GM23338 (cell line): ENCODE results near the gene TRPC4. TPM values are rescaled to one million over a fixed set of nuclear protein-coding genes. Genes with fewer than 3 reads are reported as not detected.

Source experiments
- ATAC-seq: fragments of 200-7000 bp; cut with Tn5 transposase; 3 replicates; pipeline ENCODE4 v1.9.1; 2020
- DNase-seq: peaks from one replicate; pipeline ENCODE4 v3.0.0-alpha.2; 2015; ENCODE audit warnings: low spot score
- H2AFZ ChIP-seq: fragments of 200-600 bp; sonication (generic); 2 replicates; pipeline ENCODE4 v1.8.0; 2016; ENCODE audit warnings: antibody characterized with exemption, mild to moderate bottlenecking, moderate library complexity
- H3F3A ChIP-seq: fragments of 200-600 bp; sonication (generic); replicated peaks from 2 replicates; pipeline ENCODE4 v1.8.0; 2017; ENCODE audit warnings: antibody characterized with exemption, mixed run types, low read depth
- H3K27ac ChIP-seq: fragments of 200-600 bp; sonication (generic); 2 replicates; pipeline ENCODE4 v1.6.1; 2016; ENCODE audit warnings: low read depth
- H3K27me3 ChIP-seq: fragments of 200-600 bp; sonication (generic); 2 replicates; pipeline ENCODE4 v1.8.0; 2016; ENCODE audit warnings: mild to moderate bottlenecking, mixed run types, moderate library complexity; ENCODE audit not compliant: insufficient read depth
- H3K36me3 ChIP-seq: fragments of 200-600 bp; sonication (generic); 2 replicates; pipeline ENCODE4 v1.8.0; 2016; ENCODE audit warnings: mild to moderate bottlenecking; ENCODE audit not compliant: insufficient read depth
- H3K4me1 ChIP-seq: fragments of 200-600 bp; sonication (generic); 2 replicates; pipeline ENCODE4 v1.8.0; 2016; ENCODE audit warnings: mild to moderate bottlenecking, moderate library complexity; ENCODE audit not compliant: insufficient read depth
- H3K4me2 ChIP-seq: fragments of 200-600 bp; sonication (generic); 2 replicates; pipeline ENCODE4 v1.7.1; 2017; ENCODE audit warnings: mixed run types
- H3K4me3 ChIP-seq: fragments of 200-600 bp; sonication (generic); 2 replicates; pipeline ENCODE4 v1.6.1; 2016; ENCODE audit warnings: mixed run types
- H3K79me2 ChIP-seq: fragments of 200-600 bp; sonication (generic); replicated peaks from 2 replicates; pipeline ENCODE4 v1.8.0; 2017; ENCODE audit warnings: mild to moderate bottlenecking; ENCODE audit not compliant: insufficient read depth
- H3K9me2 ChIP-seq: fragments of 200-600 bp; sonication (generic); 2 replicates; pipeline ENCODE4 v1.8.0; 2017; ENCODE audit not compliant: insufficient read depth
- H4K20me1 ChIP-seq: fragments of 200-600 bp; sonication (generic); replicated peaks from 2 replicates; pipeline ENCODE4 v1.8.0; 2017; ENCODE audit warnings: mild to moderate bottlenecking; ENCODE audit not compliant: insufficient read depth
- H3K27ac Mint-ChIP-seq: 2 replicates; pipeline ENCODE4 v1.8.0; 2020; ENCODE audit warnings: inconsistent platforms, mild to moderate bottlenecking, moderate library complexity, mixed read lengths
- H3K27me3 Mint-ChIP-seq: 3 replicates; pipeline ENCODE4 v1.8.0; 2022; ENCODE audit warnings: low read depth, mild to moderate bottlenecking, moderate library complexity, mixed read lengths, inconsistent platforms; ENCODE audit not compliant: insufficient read depth, poor library complexity
- H3K36me3 Mint-ChIP-seq: 3 replicates; pipeline ENCODE4 v1.8.0; 2021; ENCODE audit warnings: low read depth, mild to moderate bottlenecking, inconsistent platforms, moderate library complexity, mixed read lengths
- H3K4me1 Mint-ChIP-seq: 3 replicates; pipeline ENCODE4 v1.8.0; 2020; ENCODE audit warnings: mild to moderate bottlenecking, inconsistent platforms, mixed read lengths
- H3K4me3 Mint-ChIP-seq: 3 replicates; pipeline ENCODE4 v1.8.0; 2021; ENCODE audit warnings: moderate library complexity, mild to moderate bottlenecking, inconsistent platforms, mixed read lengths
- H3K9me3 Mint-ChIP-seq: 3 replicates; pipeline ENCODE4 v1.8.0; 2020; ENCODE audit warnings: moderate library complexity, mild to moderate bottlenecking, inconsistent platforms, mixed read lengths
- CREB1 ChIP-seq: fragments of 250-450 bp; sonication (Bioruptor Pico); IDR thresholded peaks from 2 replicates; pipeline ENCODE4 v1.5.0; 2020; ENCODE audit warnings: low read depth, mild to moderate bottlenecking, moderate library complexity
- EZH2 ChIP-seq: fragments of 200-600 bp; sonication (generic); IDR thresholded peaks from one replicate; pipeline ENCODE4 v1.8.0; 2017; ENCODE audit warnings: antibody characterized with exemption, mild to moderate bottlenecking, low read depth; ENCODE audit not compliant: unreplicated experiment
- EZH2phosphoT487 ChIP-seq: fragments of 200-600 bp; sonication (generic); IDR thresholded peaks from one replicate; pipeline ENCODE4 v1.8.1; 2018; ENCODE audit warnings: antibody characterized with exemption; ENCODE audit not compliant: unreplicated experiment
- POLR2AphosphoS5 ChIP-seq: IDR thresholded peaks from 2 replicates; pipeline ENCODE4 v1.6.1; 2016; ENCODE audit warnings: antibody characterized with exemption, low read depth
- STAT1 ChIP-seq: IDR thresholded peaks from one replicate; pipeline ENCODE4 v1.6.1; 2016; ENCODE audit warnings: antibody characterized with exemption; ENCODE audit not compliant: unreplicated experiment
- ZNF114 ChIP-seq: fragments of 250-450 bp; sonication (Bioruptor Pico); IDR thresholded peaks from 2 replicates; pipeline ENCODE4 v1.5.0; 2020; ENCODE audit warnings: mild to moderate bottlenecking, moderate library complexity
- ZNF331 ChIP-seq: fragments of 250-450 bp; sonication (Bioruptor Pico); IDR thresholded peaks from 2 replicates; pipeline ENCODE4 v1.5.0; 2020; ENCODE audit warnings: low read depth, mild to moderate bottlenecking, moderate library complexity
- polyA plus RNA-seq: library from polyadenylated mRNA; unstranded; fragments of >200 nt; fragmentation: Nextera tagmentation; extraction: Ambion mirVana; gene quantifications from 2 replicates; pipeline ENCODE4 v1.2.1, GENCODE V29; 2016
- total RNA-seq: library from RNA; depleted of rRNA; stranded (reverse); fragments of >200 nt; shearing (Covaris generic); gene quantifications from 2 replicates; pipeline ENCODE4 v1.2.3, GENCODE V29; 2014
- TF ChIP-seq, protein P1 (sequence below): IDR thresholded peaks from one replicate; pipeline ENCODE4 v1.6.1; 2018; ENCODE audit warnings: antibody characterized with exemption; ENCODE audit not compliant: unreplicated experiment
- TF ChIP-seq, protein P2 (sequence below): IDR thresholded peaks from 2 replicates; pipeline ENCODE4 v1.6.1; 2016; ENCODE audit warnings: antibody characterized with exemption
- TF ChIP-seq, protein P3 (sequence below), 2 experiments: fragments of 200-600 bp in 1 of 2; sonication (generic) in 1 of 2; conservative IDR thresholded peaks; 2 replicates each; pipeline versions ENCODE4 v1.5.1 to v1.6.1; 2016 to 2017; ENCODE audit warnings: antibody characterized with exemption in 2 of 2, low read depth in 2 of 2, mild to moderate bottlenecking in 2 of 2, moderate library complexity in 1 of 2

TRPC4 gene
- total and polyA plus RNA-seq, 2 experiments from 2014 or later = 1.1 to 2.1 TPM

DNA sequence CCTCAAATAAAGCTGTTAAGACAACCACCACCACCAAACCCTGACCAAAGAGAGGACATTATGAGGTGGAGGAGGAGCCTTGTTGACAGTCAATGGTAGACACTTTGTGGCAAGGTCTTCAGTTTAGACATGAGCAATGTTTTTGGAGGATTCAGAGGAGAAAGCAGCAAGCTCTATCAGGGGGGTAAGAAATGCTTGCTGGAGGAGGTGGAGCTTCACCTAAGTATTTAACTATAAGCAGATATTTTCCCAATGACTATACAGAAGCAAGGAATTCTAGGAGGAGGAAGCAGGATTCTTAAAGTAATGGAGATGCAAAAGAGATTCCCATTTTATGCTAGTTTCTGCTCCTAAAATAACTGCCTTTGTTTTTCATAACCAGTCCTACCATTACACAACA, 74.2 kb downstream of the TRPC4 start (continued):
- TF ChIP-seq, protein P1, sequence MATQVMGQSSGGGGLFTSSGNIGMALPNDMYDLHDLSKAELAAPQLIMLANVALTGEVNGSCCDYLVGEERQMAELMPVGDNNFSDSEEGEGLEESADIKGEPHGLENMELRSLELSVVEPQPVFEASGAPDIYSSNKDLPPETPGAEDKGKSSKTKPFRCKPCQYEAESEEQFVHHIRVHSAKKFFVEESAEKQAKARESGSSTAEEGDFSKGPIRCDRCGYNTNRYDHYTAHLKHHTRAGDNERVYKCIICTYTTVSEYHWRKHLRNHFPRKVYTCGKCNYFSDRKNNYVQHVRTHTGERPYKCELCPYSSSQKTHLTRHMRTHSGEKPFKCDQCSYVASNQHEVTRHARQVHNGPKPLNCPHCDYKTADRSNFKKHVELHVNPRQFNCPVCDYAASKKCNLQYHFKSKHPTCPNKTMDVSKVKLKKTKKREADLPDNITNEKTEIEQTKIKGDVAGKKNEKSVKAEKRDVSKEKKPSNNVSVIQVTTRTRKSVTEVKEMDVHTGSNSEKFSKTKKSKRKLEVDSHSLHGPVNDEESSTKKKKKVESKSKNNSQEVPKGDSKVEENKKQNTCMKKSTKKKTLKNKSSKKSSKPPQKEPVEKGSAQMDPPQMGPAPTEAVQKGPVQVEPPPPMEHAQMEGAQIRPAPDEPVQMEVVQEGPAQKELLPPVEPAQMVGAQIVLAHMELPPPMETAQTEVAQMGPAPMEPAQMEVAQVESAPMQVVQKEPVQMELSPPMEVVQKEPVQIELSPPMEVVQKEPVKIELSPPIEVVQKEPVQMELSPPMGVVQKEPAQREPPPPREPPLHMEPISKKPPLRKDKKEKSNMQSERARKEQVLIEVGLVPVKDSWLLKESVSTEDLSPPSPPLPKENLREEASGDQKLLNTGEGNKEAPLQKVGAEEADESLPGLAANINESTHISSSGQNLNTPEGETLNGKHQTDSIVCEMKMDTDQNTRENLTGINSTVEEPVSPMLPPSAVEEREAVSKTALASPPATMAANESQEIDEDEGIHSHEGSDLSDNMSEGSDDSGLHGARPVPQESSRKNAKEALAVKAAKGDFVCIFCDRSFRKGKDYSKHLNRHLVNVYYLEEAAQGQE = no peak
- TF ChIP-seq STAT1 (no peak), EZH2 (no peak), CREB1 (CRISPR knock-in tag) (no peak), EZH2phosphoT487 (no peak), ZNF114 (CRISPR knock-in tag) (no peak)

DNA sequence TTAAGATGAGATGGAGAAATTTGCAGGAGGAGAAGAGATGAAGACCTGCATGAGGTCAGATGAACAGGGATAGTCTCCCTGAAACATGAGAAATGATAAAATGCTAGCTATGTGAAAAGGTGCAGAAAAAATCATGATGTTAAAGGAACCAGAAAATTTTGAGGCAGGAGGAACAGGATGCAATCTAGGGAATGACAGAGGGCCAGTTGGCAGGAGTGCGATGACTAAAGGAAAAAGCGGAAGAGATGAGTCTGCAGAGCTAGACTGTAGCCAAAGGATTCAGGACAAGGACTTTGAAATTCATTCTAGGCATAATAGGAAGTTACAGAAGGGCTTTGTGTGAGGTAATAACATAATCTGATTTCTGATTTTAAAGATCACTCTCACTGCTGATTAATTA, 77.9 kb downstream of the TRPC4 start:
- H3K27me3 ChIP-seq = no peaks in the 10 kb centered on the region
- H3K4me1 ChIP-seq = no peaks in the 10 kb centered on the region; the same call in 1 of the 2 replicates
- TF ChIP-seq, protein P2, sequence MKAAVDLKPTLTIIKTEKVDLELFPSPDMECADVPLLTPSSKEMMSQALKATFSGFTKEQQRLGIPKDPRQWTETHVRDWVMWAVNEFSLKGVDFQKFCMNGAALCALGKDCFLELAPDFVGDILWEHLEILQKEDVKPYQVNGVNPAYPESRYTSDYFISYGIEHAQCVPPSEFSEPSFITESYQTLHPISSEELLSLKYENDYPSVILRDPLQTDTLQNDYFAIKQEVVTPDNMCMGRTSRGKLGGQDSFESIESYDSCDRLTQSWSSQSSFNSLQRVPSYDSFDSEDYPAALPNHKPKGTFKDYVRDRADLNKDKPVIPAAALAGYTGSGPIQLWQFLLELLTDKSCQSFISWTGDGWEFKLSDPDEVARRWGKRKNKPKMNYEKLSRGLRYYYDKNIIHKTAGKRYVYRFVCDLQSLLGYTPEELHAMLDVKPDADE = no peak
- TF ChIP-seq EZH2phosphoT487 (no peak), POLR2AphosphoS5 (no peak)
- no peaks in the 10 kb centered on the region for H3K36me3 ChIP-seq
- no peak for ATAC-seq
- H3K27ac ChIP-seq = no peak overlapping the region
- H3K4me1 Mint-ChIP-seq = peaks cover 16% of the 10 kb centered on the region
- H3K79me2 ChIP-seq = no peaks in the 10 kb centered on the region
- no peaks in the 10 kb centered on the region for H3K9me2 ChIP-seq
- no peaks in the 10 kb centered on the region for H3K36me3 Mint-ChIP-seq
- H3K4me2 ChIP-seq = no peak overlapping the region
- H3K9me3 Mint-ChIP-seq = no peaks in the 10 kb centered on the region
- H3F3A ChIP-seq = no peaks in the 10 kb centered on the region
- H3K4me3 Mint-ChIP-seq = no peak overlapping the region
- no peak overlapping the region for H3K27ac Mint-ChIP-seq
- no peak overlapping the region for H3K4me3 ChIP-seq
- H3K27me3 Mint-ChIP-seq = no peaks in the 10 kb centered on the region
- no peak for DNase-seq
- no peak overlapping the region for H2AFZ ChIP-seq
- H4K20me1 ChIP-seq = no peaks in the 10 kb centered on the region

DNA sequence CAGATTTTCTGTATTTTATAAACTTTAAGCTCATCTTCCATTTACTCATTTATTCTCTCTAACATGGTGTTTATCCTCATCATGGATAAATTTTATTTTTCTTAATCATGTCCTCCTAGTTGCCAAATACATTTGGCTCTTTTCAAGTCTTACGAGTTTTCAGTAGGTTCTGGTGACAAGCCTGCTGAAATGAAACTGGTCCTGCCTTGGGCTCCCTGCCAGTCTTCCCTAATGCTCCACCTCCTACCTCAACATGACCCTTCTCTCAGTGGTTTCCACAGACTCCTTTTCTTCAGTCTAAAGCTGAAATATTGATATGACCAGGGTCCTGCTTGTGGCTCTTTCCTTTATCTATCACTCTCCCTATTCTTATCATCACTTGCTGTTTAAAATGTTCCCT, 81.2 kb downstream of the TRPC4 start:
- Mint-ChIP-seq H3K27ac (no peak overlapping the region), H3K4me3 (no peak overlapping the region), H3K4me1 (peaks cover 8% of the 10 kb centered on the region; the same call in 2 of the 3 replicates), H3K9me3 (no peaks in the 10 kb centered on the region), H3K27me3 (no peaks in the 10 kb centered on the region), H3K36me3 (no peaks in the 10 kb centered on the region)
- no peak for DNase-seq
- H2AFZ ChIP-seq = no peak overlapping the region
- no peak overlapping the region for H3K4me2 ChIP-seq
- no peaks in the 10 kb centered on the region for H3K4me1 ChIP-seq
- no peak overlapping the region for H3K4me3 ChIP-seq
- no peaks in the 10 kb centered on the region for H3K27me3 ChIP-seq
- H3F3A ChIP-seq = no peaks in the 10 kb centered on the region
- no peaks in the 10 kb centered on the region for H3K9me2 ChIP-seq
- no peak for ATAC-seq
- no peaks in the 10 kb centered on the region for H3K36me3 ChIP-seq
- H3K79me2 ChIP-seq = no peaks in the 10 kb centered on the region
- H3K27ac ChIP-seq = no peak overlapping the region
- no peaks in the 10 kb centered on the region for H4K20me1 ChIP-seq
- TF ChIP-seq, protein P3, sequence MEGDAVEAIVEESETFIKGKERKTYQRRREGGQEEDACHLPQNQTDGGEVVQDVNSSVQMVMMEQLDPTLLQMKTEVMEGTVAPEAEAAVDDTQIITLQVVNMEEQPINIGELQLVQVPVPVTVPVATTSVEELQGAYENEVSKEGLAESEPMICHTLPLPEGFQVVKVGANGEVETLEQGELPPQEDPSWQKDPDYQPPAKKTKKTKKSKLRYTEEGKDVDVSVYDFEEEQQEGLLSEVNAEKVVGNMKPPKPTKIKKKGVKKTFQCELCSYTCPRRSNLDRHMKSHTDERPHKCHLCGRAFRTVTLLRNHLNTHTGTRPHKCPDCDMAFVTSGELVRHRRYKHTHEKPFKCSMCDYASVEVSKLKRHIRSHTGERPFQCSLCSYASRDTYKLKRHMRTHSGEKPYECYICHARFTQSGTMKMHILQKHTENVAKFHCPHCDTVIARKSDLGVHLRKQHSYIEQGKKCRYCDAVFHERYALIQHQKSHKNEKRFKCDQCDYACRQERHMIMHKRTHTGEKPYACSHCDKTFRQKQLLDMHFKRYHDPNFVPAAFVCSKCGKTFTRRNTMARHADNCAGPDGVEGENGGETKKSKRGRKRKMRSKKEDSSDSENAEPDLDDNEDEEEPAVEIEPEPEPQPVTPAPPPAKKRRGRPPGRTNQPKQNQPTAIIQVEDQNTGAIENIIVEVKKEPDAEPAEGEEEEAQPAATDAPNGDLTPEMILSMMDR (conservative IDR thresholded peaks at IDR 0.05; ENCODE audit: low read depth in 2 of 2) = no peak
- no peak for TF ChIP-seq POLR2AphosphoS5
- TF ChIP-seq EZH2phosphoT487 = no peak
- TF ChIP-seq ZNF114 (CRISPR knock-in tag) = no peak
- TF ChIP-seq, protein P2 = no peak
- no peak for TF ChIP-seq ZNF331 (CRISPR knock-in tag)
